ENCODE measurements around the gene RAB11FIP4.

The RAB11FIP4 gene

DNA sequence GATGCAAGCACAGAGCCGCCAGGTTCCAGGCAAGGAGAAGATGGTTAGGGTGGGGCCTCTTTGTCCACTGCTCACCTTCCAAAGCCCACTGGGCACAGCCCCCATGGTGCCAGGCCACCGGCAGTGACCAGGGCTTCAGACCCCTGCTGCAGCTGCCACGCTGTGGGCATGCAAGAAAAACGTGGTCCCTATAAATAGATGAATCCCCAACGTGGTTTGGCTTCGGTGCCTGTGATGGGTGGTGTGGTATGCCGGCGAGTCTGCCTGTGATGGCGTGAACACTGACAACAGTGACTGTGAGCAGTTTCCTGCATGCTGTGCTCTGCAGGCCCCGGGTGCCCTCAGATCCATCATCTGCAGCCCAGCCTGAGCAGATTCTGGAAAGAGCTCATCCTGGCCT lies 36.6 kb downstream of the RAB11FIP4 start:
- DNase-seq (ENCODE audit: low read depth) = no peak
- TF ChIP-seq, protein P1, sequence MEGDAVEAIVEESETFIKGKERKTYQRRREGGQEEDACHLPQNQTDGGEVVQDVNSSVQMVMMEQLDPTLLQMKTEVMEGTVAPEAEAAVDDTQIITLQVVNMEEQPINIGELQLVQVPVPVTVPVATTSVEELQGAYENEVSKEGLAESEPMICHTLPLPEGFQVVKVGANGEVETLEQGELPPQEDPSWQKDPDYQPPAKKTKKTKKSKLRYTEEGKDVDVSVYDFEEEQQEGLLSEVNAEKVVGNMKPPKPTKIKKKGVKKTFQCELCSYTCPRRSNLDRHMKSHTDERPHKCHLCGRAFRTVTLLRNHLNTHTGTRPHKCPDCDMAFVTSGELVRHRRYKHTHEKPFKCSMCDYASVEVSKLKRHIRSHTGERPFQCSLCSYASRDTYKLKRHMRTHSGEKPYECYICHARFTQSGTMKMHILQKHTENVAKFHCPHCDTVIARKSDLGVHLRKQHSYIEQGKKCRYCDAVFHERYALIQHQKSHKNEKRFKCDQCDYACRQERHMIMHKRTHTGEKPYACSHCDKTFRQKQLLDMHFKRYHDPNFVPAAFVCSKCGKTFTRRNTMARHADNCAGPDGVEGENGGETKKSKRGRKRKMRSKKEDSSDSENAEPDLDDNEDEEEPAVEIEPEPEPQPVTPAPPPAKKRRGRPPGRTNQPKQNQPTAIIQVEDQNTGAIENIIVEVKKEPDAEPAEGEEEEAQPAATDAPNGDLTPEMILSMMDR (conservative IDR thresholded peaks at IDR 0.05; ENCODE audit: low read length) = no peak
- no peak overlapping the region for H3K4me3 ChIP-seq (ENCODE audit: low read length)

DNA sequence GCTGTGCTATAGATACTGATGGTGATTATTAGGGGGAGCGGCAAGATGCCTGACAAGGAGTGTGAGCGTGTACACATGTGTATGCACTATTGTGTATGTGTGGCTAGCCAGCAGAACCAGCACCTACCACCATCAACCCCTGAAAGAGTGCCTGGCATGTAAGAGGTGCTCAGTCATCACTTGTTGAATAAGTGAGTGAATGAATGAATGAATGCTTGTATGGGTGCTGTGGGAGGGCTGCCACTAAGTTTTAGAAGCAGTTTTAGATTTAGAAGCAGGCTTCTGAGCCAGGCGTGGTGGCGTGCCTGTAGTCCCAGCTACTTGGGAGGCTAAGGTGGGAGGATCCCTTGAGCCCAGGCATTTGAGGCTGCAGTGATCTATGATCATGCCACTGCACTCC lies 37.0 kb downstream of the RAB11FIP4 start:
- no peak overlapping the region for H3K4me3 ChIP-seq (ENCODE audit: low read length)
- no peak for DNase-seq (ENCODE audit: low read depth)
- TF ChIP-seq, protein P1 (conservative IDR thresholded peaks at IDR 0.05; ENCODE audit: low read length) = no peak

DNA sequence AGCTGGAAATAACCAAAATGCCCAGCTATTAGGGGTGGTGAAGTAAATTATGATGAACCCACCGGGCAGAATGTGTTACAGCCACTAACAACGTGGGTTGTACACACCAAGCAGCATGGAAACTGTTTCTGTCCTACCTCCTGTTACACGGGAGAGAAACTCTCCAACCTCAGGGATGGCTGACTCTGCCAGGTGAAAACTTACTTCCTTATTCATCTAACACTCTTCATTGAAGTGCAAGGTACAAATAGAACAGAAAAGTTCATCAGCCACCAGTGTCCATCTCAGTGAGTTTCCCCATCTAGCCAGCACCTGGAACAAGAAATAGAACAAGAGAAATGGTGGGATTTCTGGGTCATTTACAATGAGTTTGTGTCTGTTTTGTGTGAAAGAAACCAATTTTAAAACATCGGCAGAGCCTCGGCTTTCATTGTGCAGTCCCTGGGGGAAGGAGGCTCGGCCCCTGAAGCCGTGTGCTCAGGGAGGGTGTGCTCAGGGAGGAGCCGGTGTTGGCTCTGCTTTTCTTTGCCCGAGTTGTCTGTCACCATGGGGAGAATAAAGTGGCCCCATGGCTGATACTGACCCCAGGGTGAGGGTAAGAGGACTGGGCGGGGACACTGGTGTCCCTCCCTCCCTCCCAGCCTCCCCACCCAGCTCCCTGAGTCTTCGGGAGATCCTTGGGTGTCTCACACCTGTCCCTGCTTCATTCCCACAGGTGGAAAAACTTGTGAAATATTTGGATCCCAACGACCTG lies 39.8 kb downstream of the RAB11FIP4 start:
- DNase-seq (ENCODE audit: low read depth) = no peak
- H3K4me3 ChIP-seq (ENCODE audit: low read length) = no peak overlapping the region
- TF ChIP-seq, protein P1 (conservative IDR thresholded peaks at IDR 0.05; ENCODE audit: low read length) = no peak

DNA sequence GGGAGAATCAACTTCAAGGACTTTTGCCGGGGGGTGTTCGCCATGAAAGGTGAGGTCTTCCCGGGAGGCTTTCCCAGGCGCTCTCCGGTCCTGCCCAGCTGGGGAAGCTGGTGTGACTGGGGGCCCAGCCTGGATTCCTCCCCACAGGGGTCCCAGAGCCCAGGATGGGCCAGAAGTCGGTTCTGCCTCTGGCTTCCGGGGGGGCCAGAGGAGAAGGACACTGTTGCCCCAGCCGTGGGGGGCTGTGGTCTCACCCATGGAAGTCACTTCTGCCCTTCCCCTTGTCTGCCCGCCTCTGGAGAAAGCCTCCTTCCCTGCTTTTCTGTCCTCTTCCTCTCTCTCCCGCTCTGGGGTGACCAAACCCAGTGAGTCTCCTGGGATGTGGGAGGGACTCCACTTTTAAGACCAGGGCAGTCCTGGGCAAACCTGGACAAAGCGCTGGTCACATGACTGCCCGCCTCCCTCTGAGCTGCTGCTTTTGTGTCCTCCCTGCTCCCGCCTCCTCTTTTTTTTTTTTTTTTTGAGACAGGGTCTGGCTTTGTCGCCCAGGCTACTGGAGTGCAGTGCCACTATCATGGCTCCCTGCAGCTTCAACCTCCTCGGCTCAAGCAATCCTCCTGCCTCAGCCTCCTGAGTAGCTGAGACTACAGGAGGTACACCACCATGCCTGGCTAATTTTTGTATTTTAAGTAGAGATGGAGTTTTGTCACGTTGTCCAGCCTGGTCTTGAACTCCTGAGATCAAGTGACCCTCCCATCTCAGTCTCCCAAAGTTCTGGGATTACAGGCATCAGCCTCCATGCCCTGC lies 40.6 kb downstream of the RAB11FIP4 start:
- no peak overlapping the region for H3K4me3 ChIP-seq (ENCODE audit: low read length)
- TF ChIP-seq, protein P1 (conservative IDR thresholded peaks at IDR 0.05; ENCODE audit: low read length) = no peak
- no peak for DNase-seq (ENCODE audit: low read depth)

DNA sequence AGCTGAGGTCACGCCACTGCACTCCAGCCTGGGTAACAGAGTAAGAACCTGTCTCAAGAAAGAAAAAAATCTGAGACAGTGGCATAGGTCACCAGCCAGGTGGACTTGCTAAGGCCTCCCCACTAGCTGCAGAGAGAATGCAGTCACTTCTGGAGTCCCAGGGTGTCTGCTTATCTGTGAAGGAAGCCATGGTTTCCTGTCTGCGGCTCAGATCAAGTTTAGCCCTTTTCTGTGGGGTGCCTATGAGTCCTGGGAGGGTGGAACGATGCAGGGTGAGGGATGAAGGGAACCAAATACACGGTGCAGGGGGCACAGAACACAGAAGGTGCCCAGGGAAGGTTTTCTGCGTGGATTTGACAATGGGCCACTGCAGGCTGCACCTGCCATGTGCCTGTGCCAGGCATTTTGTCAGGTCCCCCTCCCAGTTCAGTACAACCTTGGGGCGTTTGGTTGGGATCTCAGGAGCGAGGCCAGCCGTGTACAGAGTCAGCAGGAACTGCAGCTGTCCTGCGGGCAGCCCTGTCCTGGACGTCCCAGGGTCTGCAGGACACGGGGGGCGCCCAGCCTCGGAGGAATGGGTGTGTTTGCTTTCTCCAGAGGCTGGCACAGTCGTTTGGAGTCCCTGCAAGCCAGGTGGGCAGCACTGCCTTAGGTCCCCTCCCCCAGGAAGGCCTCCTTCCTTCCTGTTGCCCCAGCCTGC lies 41.8 kb downstream of the RAB11FIP4 start:
- DNase-seq (ENCODE audit: low read depth) = no peak
- TF ChIP-seq, protein P1 (conservative IDR thresholded peaks at IDR 0.05; ENCODE audit: low read length) = no peak
- no peak overlapping the region for H3K4me3 ChIP-seq (ENCODE audit: low read length)

DNA sequence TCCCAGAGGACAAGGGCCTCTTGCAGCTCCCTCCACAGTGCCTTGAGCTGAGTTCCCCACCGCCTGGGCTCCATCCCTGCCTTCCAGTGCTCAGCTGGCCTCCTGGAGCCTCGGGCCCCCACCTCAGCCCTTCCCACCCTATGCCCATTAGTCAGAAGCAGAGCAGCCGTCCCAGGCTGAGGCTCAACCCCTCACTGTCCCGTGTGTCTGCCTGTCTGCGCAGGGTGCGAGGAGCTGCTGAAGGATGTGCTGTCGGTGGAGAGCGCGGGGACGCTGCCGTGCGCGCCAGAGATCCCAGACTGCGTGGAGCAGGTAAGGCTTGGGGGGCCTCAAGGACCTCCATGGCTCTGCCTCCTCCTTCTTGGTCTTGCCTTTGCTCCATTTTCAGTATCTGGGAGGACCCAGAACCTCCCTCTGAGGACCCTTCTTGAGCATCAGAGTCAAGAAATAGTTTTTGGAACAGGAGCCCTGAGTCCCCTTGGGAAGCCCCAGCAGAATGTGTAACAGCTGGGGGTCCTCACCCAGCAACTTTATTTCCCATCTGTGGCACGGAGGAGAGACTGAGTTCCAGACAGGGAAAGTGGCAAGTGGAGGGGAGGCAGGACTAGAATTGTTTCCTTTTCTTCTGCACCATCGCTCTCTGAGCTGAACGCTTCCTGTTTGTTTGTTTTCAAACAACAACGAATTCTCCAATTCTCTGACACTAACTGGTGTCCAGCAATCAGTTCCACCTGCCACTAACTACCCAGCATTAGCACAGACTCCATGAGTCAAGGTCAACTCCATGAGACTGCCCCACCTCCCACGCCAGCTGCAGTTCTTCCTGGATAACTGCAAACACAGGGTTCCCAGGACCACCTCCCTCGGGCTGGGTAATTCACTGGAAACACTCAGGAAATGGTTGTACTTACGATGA lies 42.6 kb downstream of the RAB11FIP4 start:
- TF ChIP-seq, protein P1 (conservative IDR thresholded peaks at IDR 0.05; ENCODE audit: low read length) = no peak
- H3K4me3 ChIP-seq (ENCODE audit: low read length) = no peak overlapping the region
- DNase-seq (ENCODE audit: low read depth) = no peak
